GM23338 (cell line): ENCODE data around the gene FOXJ3. TPM values are rescaled to one million over a fixed set of nuclear protein-coding genes. Genes with fewer than 3 reads are reported as not detected.

Experiments
- ATAC-seq: fragments of 200-7000 bp; cut with Tn5 transposase; 3 replicates; pipeline ENCODE4 v1.9.1; 2020
- DNase-seq: peaks from one replicate; pipeline ENCODE4 v3.0.0-alpha.2; 2015; ENCODE audit warnings: low spot score
- H2AFZ ChIP-seq: fragments of 200-600 bp; sonication (generic); 2 replicates; pipeline ENCODE4 v1.8.0; 2016; ENCODE audit warnings: antibody characterized with exemption, mild to moderate bottlenecking, moderate library complexity
- H3F3A ChIP-seq: fragments of 200-600 bp; sonication (generic); replicated peaks from 2 replicates; pipeline ENCODE4 v1.8.0; 2017; ENCODE audit warnings: antibody characterized with exemption, mixed run types, low read depth
- H3K27ac ChIP-seq: fragments of 200-600 bp; sonication (generic); 2 replicates; pipeline ENCODE4 v1.6.1; 2016; ENCODE audit warnings: low read depth
- H3K27me3 ChIP-seq: fragments of 200-600 bp; sonication (generic); 2 replicates; pipeline ENCODE4 v1.8.0; 2016; ENCODE audit warnings: mild to moderate bottlenecking, mixed run types, moderate library complexity; ENCODE audit not compliant: insufficient read depth
- H3K36me3 ChIP-seq: fragments of 200-600 bp; sonication (generic); 2 replicates; pipeline ENCODE4 v1.8.0; 2016; ENCODE audit warnings: mild to moderate bottlenecking; ENCODE audit not compliant: insufficient read depth
- H3K4me1 ChIP-seq: fragments of 200-600 bp; sonication (generic); 2 replicates; pipeline ENCODE4 v1.8.0; 2016; ENCODE audit warnings: mild to moderate bottlenecking, moderate library complexity; ENCODE audit not compliant: insufficient read depth
- H3K4me2 ChIP-seq: fragments of 200-600 bp; sonication (generic); 2 replicates; pipeline ENCODE4 v1.7.1; 2017; ENCODE audit warnings: mixed run types
- H3K4me3 ChIP-seq: fragments of 200-600 bp; sonication (generic); 2 replicates; pipeline ENCODE4 v1.6.1; 2016; ENCODE audit warnings: mixed run types
- H3K79me2 ChIP-seq: fragments of 200-600 bp; sonication (generic); replicated peaks from 2 replicates; pipeline ENCODE4 v1.8.0; 2017; ENCODE audit warnings: mild to moderate bottlenecking; ENCODE audit not compliant: insufficient read depth
- H3K9me2 ChIP-seq: fragments of 200-600 bp; sonication (generic); 2 replicates; pipeline ENCODE4 v1.8.0; 2017; ENCODE audit not compliant: insufficient read depth
- H4K20me1 ChIP-seq: fragments of 200-600 bp; sonication (generic); replicated peaks from 2 replicates; pipeline ENCODE4 v1.8.0; 2017; ENCODE audit warnings: mild to moderate bottlenecking; ENCODE audit not compliant: insufficient read depth
- H3K27ac Mint-ChIP-seq: 2 replicates; pipeline ENCODE4 v1.8.0; 2020; ENCODE audit warnings: inconsistent platforms, mild to moderate bottlenecking, moderate library complexity, mixed read lengths
- H3K27me3 Mint-ChIP-seq: 3 replicates; pipeline ENCODE4 v1.8.0; 2022; ENCODE audit warnings: low read depth, mild to moderate bottlenecking, moderate library complexity, mixed read lengths, inconsistent platforms; ENCODE audit not compliant: insufficient read depth, poor library complexity
- H3K36me3 Mint-ChIP-seq: 3 replicates; pipeline ENCODE4 v1.8.0; 2021; ENCODE audit warnings: low read depth, mild to moderate bottlenecking, inconsistent platforms, moderate library complexity, mixed read lengths
- H3K4me1 Mint-ChIP-seq: 3 replicates; pipeline ENCODE4 v1.8.0; 2020; ENCODE audit warnings: mild to moderate bottlenecking, inconsistent platforms, mixed read lengths
- H3K4me3 Mint-ChIP-seq: 3 replicates; pipeline ENCODE4 v1.8.0; 2021; ENCODE audit warnings: moderate library complexity, mild to moderate bottlenecking, inconsistent platforms, mixed read lengths
- H3K9me3 Mint-ChIP-seq: 3 replicates; pipeline ENCODE4 v1.8.0; 2020; ENCODE audit warnings: moderate library complexity, mild to moderate bottlenecking, inconsistent platforms, mixed read lengths
- CREB1 ChIP-seq: fragments of 250-450 bp; sonication (Bioruptor Pico); IDR thresholded peaks from 2 replicates; pipeline ENCODE4 v1.5.0; 2020; ENCODE audit warnings: low read depth, mild to moderate bottlenecking, moderate library complexity
- CTCF ChIP-seq, 2 experiments: fragments of 200-600 bp in 1 of 2; sonication (generic) in 1 of 2; conservative IDR thresholded peaks; 2 replicates each; pipeline versions ENCODE4 v1.5.1 to v1.6.1; 2016 to 2017; ENCODE audit warnings: antibody characterized with exemption in 2 of 2, low read depth in 2 of 2, mild to moderate bottlenecking in 2 of 2, moderate library complexity in 1 of 2
- ETS1 ChIP-seq: IDR thresholded peaks from 2 replicates; pipeline ENCODE4 v1.6.1; 2016; ENCODE audit warnings: antibody characterized with exemption
- EZH2 ChIP-seq: fragments of 200-600 bp; sonication (generic); IDR thresholded peaks from one replicate; pipeline ENCODE4 v1.8.0; 2017; ENCODE audit warnings: antibody characterized with exemption, mild to moderate bottlenecking, low read depth; ENCODE audit not compliant: unreplicated experiment
- EZH2phosphoT487 ChIP-seq: fragments of 200-600 bp; sonication (generic); IDR thresholded peaks from one replicate; pipeline ENCODE4 v1.8.1; 2018; ENCODE audit warnings: antibody characterized with exemption; ENCODE audit not compliant: unreplicated experiment
- JUNB ChIP-seq: IDR thresholded peaks from one replicate; pipeline ENCODE4 v1.6.1; 2016; ENCODE audit warnings: antibody characterized with exemption; ENCODE audit not compliant: unreplicated experiment
- REST ChIP-seq: IDR thresholded peaks from one replicate; pipeline ENCODE4 v1.6.1; 2018; ENCODE audit warnings: antibody characterized with exemption; ENCODE audit not compliant: unreplicated experiment
- STAT1 ChIP-seq: IDR thresholded peaks from one replicate; pipeline ENCODE4 v1.6.1; 2016; ENCODE audit warnings: antibody characterized with exemption; ENCODE audit not compliant: unreplicated experiment
- ZNF462 ChIP-seq: fragments of 250-450 bp; sonication (Bioruptor Pico); IDR thresholded peaks from 2 replicates; pipeline ENCODE4 v1.5.0; 2020; ENCODE audit warnings: mild to moderate bottlenecking, moderate library complexity
- polyA plus RNA-seq: library from polyadenylated mRNA; unstranded; fragments of >200 nt; fragmentation: Nextera tagmentation; extraction: Ambion mirVana; gene quantifications from 2 replicates; pipeline ENCODE4 v1.2.1, GENCODE V29; 2016
- total RNA-seq: library from RNA; depleted of rRNA; stranded (reverse); fragments of >200 nt; shearing (Covaris generic); gene quantifications from 2 replicates; pipeline ENCODE4 v1.2.3, GENCODE V29; 2014

The FOXJ3 gene
- total and polyA plus RNA-seq, 2 experiments from 2014 or later = 36.6 to 53.3 TPM

GRCh38 chr1:42130061-42130660, 204.9 kb downstream of the FOXJ3 start (continued):
- TF ChIP-seq CTCF (conservative IDR thresholded peaks at IDR 0.05; ENCODE audit: low read depth in 2 of 2) (no peak), CREB1 (CRISPR knock-in tag) (no peak), EZH2 (no peak), EZH2phosphoT487 (no peak), REST (no peak)

GRCh38 chr1:42128964-42129363, 206.1 kb downstream of the FOXJ3 start:
- H3K4me3 Mint-ChIP-seq = no peak overlapping the region
- H3K36me3 ChIP-seq = no peaks in the 10 kb centered on the region
- H3K4me1 Mint-ChIP-seq = no peaks in the 10 kb centered on the region
- ATAC-seq = no peak
- H3K27ac ChIP-seq = no peak overlapping the region
- H3K27ac Mint-ChIP-seq = no peak overlapping the region
- H3K27me3 ChIP-seq = no peaks in the 10 kb centered on the region
- H3K4me2 ChIP-seq = no peak overlapping the region
- no peaks in the 10 kb centered on the region for H3F3A ChIP-seq
- H3K4me3 ChIP-seq = no peak overlapping the region
- H3K36me3 Mint-ChIP-seq = no peaks in the 10 kb centered on the region
- no peaks in the 10 kb centered on the region for H3K79me2 ChIP-seq
- H3K4me1 ChIP-seq = no peaks in the 10 kb centered on the region
- H3K9me3 Mint-ChIP-seq = no peaks in the 10 kb centered on the region
- DNase-seq = no peak
- no peaks in the 10 kb centered on the region for H3K9me2 ChIP-seq
- no peaks in the 10 kb centered on the region for H4K20me1 ChIP-seq
- H2AFZ ChIP-seq = no peak overlapping the region
- H3K27me3 Mint-ChIP-seq = no peaks in the 10 kb centered on the region
- TF ChIP-seq EZH2 (no peak), STAT1 (no peak), ZNF462 (no peak), ETS1 (no peak), JUNB (no peak), EZH2phosphoT487 (no peak)
